Lower leg skin (tissue), 3 donors: ENCODE data around the gene CDR2.

ENCODE experiments used
- POLR2A ChIP-seq, 2 donors: fragments of 450-650 bp; IDR thresholded peaks; one replicate each; pipeline ENCODE4 v1.6.1; 2016 to 2017; ENCODE audit warnings: antibody characterized with exemption in 2 of 2, mild to moderate bottlenecking in 1 of 2, moderate library complexity in 1 of 2
- TF ChIP-seq, protein P1 (sequence below), 3 donors: fragments of 450-650 bp; IDR thresholded peaks; one replicate each; pipeline ENCODE4 v1.5.1; 2016; ENCODE audit warnings: antibody characterized with exemption in 3 of 3, mild to moderate bottlenecking in 3 of 3, moderate library complexity in 2 of 3

DNA sequence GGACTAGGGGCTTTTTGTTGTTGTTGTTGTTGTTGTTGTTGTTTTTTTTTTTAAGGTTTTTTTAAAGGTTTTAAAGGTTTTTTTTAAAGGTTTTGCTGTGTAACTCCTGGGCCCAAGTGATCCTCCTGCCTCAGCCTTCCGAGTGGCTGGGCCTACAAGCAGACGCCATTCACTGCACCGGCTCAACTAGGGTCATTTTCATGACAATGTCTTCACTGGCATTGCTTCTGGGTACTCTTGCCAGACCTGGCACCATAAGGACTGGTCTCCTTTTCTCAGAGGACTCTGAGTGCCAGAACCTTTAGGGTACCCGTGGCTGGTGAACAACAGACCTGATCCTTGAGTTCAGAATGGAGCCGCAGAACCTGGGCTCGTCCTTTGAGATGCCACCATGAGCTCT lies 56.8 kb downstream of the CDR2 start:
- TF ChIP-seq, protein P1, sequence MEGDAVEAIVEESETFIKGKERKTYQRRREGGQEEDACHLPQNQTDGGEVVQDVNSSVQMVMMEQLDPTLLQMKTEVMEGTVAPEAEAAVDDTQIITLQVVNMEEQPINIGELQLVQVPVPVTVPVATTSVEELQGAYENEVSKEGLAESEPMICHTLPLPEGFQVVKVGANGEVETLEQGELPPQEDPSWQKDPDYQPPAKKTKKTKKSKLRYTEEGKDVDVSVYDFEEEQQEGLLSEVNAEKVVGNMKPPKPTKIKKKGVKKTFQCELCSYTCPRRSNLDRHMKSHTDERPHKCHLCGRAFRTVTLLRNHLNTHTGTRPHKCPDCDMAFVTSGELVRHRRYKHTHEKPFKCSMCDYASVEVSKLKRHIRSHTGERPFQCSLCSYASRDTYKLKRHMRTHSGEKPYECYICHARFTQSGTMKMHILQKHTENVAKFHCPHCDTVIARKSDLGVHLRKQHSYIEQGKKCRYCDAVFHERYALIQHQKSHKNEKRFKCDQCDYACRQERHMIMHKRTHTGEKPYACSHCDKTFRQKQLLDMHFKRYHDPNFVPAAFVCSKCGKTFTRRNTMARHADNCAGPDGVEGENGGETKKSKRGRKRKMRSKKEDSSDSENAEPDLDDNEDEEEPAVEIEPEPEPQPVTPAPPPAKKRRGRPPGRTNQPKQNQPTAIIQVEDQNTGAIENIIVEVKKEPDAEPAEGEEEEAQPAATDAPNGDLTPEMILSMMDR (IDR thresholded peaks at IDR 0.05) = no peak
- no peak for TF ChIP-seq POLR2A (IDR thresholded peaks at IDR 0.05)
